ENCODE data around the gene STK38.

The STK38 gene

DNA sequence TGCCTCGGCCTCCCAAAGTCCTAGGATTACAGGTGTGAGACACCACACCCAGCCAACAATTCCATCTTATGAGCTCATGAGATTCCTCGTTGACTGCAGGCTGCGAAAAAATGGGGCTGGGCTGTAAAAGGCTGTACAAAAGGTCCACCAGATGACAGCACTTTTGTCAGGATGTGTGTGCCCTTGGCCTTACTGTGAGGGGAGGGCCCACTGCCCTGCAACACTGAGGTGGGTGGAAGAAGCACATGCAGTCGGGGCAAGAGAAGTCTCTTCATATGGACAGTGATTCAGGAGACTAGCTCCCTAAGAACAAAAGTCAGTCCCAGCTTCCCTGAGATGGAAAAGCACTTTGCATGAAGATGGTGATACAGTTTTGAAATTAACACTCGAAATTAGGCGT lies 54.0 kb downstream of the STK38 start:
- no peak for TF ChIP-seq EZH2phosphoT487 (IDR thresholded peaks at IDR 0.05; ENCODE audit: borderline replicate concordance, low read length)
- TF ChIP-seq, protein P1, sequence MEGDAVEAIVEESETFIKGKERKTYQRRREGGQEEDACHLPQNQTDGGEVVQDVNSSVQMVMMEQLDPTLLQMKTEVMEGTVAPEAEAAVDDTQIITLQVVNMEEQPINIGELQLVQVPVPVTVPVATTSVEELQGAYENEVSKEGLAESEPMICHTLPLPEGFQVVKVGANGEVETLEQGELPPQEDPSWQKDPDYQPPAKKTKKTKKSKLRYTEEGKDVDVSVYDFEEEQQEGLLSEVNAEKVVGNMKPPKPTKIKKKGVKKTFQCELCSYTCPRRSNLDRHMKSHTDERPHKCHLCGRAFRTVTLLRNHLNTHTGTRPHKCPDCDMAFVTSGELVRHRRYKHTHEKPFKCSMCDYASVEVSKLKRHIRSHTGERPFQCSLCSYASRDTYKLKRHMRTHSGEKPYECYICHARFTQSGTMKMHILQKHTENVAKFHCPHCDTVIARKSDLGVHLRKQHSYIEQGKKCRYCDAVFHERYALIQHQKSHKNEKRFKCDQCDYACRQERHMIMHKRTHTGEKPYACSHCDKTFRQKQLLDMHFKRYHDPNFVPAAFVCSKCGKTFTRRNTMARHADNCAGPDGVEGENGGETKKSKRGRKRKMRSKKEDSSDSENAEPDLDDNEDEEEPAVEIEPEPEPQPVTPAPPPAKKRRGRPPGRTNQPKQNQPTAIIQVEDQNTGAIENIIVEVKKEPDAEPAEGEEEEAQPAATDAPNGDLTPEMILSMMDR (IDR thresholded peaks at IDR 0.05; ENCODE audit: low read depth, low read length, poor library complexity, severe bottlenecking): no peak
- Histone ChIP-seq H3K79me2 (ENCODE audit: control insufficient read depth, low read length) (no peaks in the 10 kb centered on the region), H3K4me2 (ENCODE audit: low read length) (no peak overlapping the region), H3K9me2 (replicated peaks; ENCODE audit: control insufficient read depth, low read length) (no peaks in the 10 kb centered on the region), H3K27ac (ENCODE audit: low read depth, low read length) (no peak overlapping the region), H4K20me1 (ENCODE audit: control insufficient read depth, insufficient read depth, low read depth, low read length) (no peaks in the 10 kb centered on the region), H3K9me3 (ENCODE audit: control insufficient read depth, insufficient read depth, low read length) (no peaks in the 10 kb centered on the region), H3K27me3 (ENCODE audit: control insufficient read depth, low read length) (no peaks in the 10 kb centered on the region), H3K4me3 (ENCODE audit: low read length) (no peak overlapping the region), H3K4me1 (ENCODE audit: control insufficient read depth, low read length) (no peaks in the 10 kb centered on the region), H3K36me3 (ENCODE audit: control insufficient read depth, low read length) (peaks cover 67% of the 10 kb centered on the region), H3F3A (ENCODE audit: control insufficient read depth, insufficient read depth) (peaks cover 16% of the 10 kb centered on the region)

DNA sequence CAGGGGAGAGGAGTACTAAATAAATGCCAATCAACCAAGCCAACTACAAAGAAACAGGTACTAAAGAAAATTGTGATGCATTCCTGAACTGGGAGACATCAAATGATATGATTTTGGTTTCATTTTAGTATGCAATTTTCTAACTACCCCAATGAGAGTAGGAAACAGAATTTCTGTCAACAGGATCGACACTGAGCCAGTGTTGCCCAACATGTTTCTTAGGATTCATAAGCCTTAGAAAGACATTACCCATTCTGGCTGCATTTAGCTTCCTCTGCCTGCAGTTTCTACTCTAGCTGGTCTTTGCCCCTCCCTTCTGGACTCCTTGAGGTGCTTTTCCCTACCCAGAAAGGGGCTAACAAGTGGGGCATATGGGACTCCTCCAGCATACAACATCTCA lies 54.7 kb downstream of the STK38 start:
- H3K4me1 ChIP-seq (ENCODE audit: control insufficient read depth, low read length): no peaks in the 10 kb centered on the region
- no peaks in the 10 kb centered on the region for H3K79me2 ChIP-seq (ENCODE audit: control insufficient read depth, low read length)
- H3K4me2 ChIP-seq (ENCODE audit: low read length): no peak overlapping the region
- H4K20me1 ChIP-seq (ENCODE audit: control insufficient read depth, insufficient read depth, low read depth, low read length): no peaks in the 10 kb centered on the region
- TF ChIP-seq EZH2phosphoT487 (IDR thresholded peaks at IDR 0.05; ENCODE audit: borderline replicate concordance, low read length): no peak
- TF ChIP-seq, protein P1 (IDR thresholded peaks at IDR 0.05; ENCODE audit: low read depth, low read length, poor library complexity, severe bottlenecking): no peak
- H3K9me2 ChIP-seq (replicated peaks; ENCODE audit: control insufficient read depth, low read length): no peaks in the 10 kb centered on the region
- H3F3A ChIP-seq (ENCODE audit: control insufficient read depth, insufficient read depth): peaks cover 16% of the 10 kb centered on the region
- H3K4me3 ChIP-seq (ENCODE audit: low read length): no peak overlapping the region
- H3K36me3 ChIP-seq (ENCODE audit: control insufficient read depth, low read length): peaks cover 70% of the 10 kb centered on the region
- no peaks in the 10 kb centered on the region for H3K27me3 ChIP-seq (ENCODE audit: control insufficient read depth, low read length)
- H3K9me3 ChIP-seq (ENCODE audit: control insufficient read depth, insufficient read depth, low read length): no peaks in the 10 kb centered on the region
- no peak overlapping the region for H3K27ac ChIP-seq (ENCODE audit: low read depth, low read length)

DNA sequence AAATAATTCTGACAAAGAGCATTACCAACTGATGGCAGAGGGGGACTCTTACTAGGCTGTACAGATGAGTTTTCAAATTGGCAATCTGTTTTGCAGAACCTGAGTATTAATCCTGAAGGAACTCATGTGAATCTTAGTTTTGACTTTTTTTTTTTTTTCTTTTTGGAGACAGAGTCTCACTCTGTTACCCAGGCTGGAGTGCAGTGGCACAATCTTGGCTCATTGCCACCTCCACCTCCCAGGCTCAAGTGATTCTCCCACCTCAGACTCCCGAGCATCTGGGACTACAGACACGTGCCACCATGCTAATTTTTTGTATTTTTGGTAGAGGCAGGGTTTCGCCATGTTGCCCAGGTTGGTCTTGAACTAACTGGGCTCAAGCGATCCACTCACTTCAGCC lies 55.2 kb downstream of the STK38 start:
- no peak overlapping the region for H3K27ac ChIP-seq (ENCODE audit: low read depth, low read length)
- H3K9me2 ChIP-seq (replicated peaks; ENCODE audit: control insufficient read depth, low read length): no peaks in the 10 kb centered on the region
- H3K27me3 ChIP-seq (ENCODE audit: control insufficient read depth, low read length): no peaks in the 10 kb centered on the region
- H3K4me1 ChIP-seq (ENCODE audit: control insufficient read depth, low read length): no peaks in the 10 kb centered on the region
- H4K20me1 ChIP-seq (ENCODE audit: control insufficient read depth, insufficient read depth, low read depth, low read length): no peaks in the 10 kb centered on the region
- no peak overlapping the region for H3K4me2 ChIP-seq (ENCODE audit: low read length)
- peaks cover 16% of the 10 kb centered on the region for H3F3A ChIP-seq (ENCODE audit: control insufficient read depth, insufficient read depth)
- no peak for TF ChIP-seq EZH2phosphoT487 (IDR thresholded peaks at IDR 0.05; ENCODE audit: borderline replicate concordance, low read length)
- TF ChIP-seq, protein P1 (IDR thresholded peaks at IDR 0.05; ENCODE audit: low read depth, low read length, poor library complexity, severe bottlenecking): no peak
- H3K4me3 ChIP-seq (ENCODE audit: low read length): no peak overlapping the region
- H3K36me3 ChIP-seq (ENCODE audit: control insufficient read depth, low read length): peaks cover 70% of the 10 kb centered on the region
- no peaks in the 10 kb centered on the region for H3K79me2 ChIP-seq (ENCODE audit: control insufficient read depth, low read length)
- no peaks in the 10 kb centered on the region for H3K9me3 ChIP-seq (ENCODE audit: control insufficient read depth, insufficient read depth, low read length)
